NK-92 treated with Interleukin-12 subunit alpha and Interleukin-12 subunit beta, amount 100 ng/mL, for 24 hours (cell line): ENCODE data around the gene ICE1.
"Not testable (repeated sequence)": the region's sequence is repeated elsewhere in the genome, so short reads cannot be mapped to it uniquely, and the experiment has no call there.

Experiments used
- DNase-seq: peaks from one replicate; lab custom pipeline; 2025; lab: John Stamatoyannopoulos, UW

The ICE1 gene

DNA sequence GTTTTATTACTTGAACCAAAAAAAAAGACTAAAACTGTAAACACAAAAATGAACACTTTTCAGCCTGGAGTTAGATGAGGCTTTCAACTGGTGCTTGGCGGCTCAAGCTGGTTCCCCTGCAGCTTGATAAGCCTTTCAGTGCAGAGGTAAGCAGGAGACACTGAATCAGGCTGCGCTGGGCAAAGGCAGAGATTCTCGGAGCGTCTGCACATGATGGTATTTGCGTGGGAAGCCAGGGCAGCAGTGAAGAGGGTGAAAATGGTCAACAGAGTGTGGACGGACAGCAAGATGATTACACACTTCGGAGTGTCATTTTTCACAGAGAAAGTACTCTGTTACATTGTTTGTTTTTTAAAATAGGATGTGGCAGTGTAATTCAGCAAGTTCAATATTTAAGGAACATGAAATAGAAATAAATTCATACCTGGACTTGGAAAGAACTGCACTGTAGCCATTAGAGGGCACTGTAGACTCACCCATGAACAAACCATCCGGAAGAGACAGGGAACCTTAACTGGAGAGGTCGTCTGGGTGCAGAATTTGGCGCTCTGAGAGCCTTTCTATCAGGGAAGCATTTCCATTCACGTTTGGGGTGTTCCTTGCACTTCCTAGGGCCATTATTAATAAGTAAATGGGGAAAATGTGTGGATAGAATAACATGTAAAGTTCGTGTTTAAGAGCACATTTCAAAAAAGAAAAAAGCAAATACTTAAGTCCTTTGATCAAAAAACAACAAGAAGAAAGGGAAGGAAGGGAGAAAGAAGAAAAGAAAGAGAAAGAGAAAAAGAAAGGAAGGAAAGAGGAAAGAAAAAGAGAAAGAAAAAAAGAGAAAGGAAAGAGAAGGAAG lies 69.8 kb downstream of the ICE1 start:
- no peak for DNase-seq

DNA sequence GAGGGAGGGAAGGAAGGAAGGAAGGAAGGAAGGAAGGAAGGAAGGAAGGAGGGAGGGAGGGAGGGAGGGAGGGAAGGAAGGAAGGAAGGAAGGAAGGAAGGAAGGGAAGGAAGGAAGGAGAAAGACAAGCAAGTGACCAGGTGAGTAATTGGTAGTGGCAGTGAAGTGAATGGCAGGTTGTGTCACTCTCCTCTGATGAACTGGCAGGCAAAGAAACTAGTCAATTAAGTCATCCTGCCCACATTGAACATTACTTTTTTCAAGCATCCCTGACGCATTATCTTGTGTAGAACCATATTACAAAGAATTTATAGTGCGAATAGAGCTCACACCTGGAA lies 70.4 kb downstream of the ICE1 start:
- DNase-seq = not testable (repeated sequence)

DNA sequence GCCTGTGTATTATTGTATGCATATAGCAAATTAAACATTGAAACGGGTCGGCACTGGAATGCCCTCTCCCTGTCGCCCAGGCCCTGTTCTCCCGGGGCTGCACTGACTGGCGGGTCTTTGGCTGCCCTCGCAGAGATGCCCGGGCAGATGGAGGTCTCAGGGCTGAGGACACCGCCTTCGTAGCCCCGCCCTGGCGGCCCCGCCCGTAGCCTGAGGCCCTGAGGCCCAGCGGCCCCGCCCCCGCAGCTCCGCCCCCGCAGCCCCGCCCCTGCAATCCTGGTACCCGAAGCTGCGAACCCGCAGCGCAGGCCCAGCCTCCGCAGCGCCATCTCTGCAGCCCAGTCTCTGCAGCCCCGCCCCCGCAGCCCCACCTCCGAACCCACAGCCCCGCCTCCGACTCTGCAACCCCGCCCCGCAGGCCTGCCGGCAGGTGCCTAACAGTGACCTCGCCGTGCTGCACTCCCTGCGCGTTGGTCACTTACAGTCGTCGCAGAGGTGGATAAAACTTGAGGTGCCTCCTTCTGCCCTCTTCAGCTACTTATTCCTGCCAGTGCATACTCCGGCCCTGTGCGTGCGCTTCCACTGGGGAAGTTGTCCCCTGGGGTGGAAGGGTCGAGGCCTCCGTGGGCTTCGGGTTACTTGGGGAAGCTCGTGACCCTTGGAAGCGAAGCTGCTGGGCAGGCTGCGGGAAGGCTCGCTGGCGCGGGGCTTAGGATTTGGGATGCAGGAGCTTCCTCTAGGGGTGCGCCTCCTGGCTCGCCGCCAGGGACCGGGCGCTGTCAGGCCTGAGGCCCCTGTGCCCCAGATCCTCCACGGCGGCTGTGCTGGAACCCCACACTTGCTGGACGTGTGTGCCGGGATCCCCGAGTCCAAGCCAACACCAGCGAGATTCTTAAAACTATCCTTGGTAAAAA lies 72.3 kb downstream of the ICE1 start:
- no peak for DNase-seq

DNA sequence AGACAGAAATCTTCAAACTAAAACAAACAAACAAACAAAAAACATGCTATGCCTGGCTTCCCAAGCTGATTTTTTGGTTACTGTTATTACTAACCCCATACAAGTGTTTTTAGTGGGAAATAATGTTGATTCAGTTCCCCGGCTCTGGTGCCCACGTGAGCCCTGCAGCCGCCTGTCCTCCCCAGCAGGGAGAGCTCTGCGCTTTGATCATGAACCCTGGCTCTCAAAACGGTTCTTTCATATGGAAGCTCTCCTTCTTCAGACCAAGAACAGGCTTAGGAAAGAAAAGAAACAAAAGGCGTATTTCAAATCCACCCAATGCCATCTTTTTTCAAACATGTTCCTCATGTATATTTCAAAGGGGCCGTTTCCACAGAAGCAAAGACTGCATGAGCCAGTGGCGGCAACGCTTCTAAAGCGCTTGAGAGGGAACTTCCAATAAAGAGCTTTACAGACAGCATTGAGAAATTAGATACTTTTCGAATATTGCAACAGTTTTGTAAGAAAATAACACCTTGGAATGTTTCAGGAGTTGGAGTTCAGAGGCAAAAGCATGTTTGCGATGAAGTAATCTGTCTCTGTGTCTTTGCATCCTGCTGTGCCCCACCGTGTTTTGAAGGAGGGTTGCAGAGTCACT lies 74.8 kb downstream of the ICE1 start:
- no peak for DNase-seq

DNA sequence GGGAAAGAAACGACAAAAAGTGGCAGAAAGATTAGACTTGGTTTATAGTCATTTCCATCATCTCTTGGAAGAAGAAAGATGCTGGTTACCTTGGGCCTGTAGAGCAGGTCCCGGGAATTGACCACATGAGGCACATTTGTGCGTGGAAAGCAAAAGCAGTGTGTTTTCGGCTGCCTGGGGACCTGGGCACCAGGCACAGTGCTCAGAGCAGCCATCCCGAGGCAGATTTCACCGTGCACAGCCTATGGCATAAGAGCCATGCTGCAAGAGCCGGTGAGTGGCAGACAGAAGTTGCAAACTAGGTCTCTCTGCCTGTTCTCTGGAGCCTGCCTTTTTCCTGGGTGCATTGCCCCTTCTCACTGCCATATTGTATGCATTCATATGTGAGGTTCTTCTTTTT lies 77.0 kb downstream of the ICE1 start:
- DNase-seq = no peak

DNA sequence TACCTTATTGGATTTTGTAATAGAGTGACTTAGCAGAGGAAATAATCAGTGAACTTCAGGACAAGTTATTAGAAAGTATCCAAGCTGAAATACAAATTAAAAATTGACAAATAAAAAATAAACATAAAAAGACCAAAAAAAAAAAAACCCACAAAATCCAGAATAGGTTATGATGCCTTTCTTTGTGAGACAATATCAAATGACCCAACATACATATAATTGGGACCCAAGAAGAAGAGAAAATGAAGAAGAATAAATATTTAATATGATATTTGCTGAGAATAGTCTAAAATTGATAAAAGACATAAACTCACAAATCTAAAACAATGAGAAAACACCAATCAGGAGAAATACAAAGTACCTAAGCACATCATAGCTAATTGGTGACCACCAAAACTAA lies 81.8 kb downstream of the ICE1 start:
- DNase-seq = no peak

DNA sequence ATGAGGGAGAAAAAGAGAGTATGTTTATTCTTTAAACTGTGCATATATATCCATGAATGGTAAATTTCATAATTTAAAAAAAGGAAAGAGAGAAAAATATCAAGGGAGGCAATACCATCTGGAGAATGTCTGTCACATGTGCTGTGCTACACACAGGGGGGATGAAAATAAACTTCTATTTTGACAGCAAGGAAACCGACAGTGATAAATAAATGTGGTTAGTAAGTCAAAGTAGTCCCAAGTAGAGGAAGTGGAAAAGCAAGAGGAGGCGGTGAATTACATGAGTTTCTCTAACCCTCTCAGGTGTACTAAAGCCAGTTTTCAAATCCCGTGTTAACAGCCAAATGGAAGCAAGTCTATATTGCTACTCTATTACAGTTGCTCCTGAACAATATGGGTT lies 83.3 kb downstream of the ICE1 start:
- no peak for DNase-seq

DNA sequence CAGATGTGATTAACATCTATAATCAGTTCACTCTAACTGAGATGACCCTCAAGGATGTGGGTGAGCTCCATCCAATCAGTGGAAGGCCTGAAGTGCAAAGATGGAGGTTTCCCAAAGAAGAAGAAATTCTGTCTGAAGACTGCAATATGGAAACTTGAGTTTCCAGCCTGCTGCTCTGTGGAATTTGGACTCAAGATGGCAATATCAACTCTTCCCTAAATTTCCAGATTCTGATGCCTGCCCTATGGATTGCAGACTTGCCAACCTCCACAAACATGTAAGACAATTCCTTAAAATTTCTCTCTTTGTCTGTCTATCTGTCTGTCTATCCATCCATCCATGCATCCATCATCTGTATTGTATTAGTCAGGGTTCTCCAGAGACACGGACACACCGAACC lies 85.9 kb downstream of the ICE1 start:
- DNase-seq = no peak

DNA sequence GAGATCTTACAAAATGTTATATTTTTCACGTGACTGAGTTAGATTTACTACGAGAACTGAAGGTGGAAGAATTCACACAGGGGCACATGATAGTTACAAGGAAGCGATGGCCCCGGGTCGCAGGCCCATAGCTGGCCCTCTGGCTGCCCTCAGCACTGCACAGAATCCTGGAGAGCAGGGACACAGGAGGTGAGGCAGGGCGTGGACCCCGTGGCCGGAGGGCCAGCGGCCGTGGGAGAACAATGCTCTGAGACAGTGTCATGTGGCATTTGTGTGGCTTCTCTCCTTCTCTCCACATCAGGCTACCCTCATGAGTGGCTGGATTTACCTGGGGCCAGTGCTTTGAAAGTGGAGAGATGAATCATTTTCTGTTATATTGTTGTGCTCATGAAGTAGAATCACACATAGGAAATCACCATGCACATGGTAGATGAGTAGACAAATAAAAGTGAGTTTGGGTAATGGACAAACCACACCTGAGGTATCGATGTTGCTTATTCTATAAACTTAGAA lies 89.5 kb downstream of the ICE1 start:
- no peak for DNase-seq

DNA sequence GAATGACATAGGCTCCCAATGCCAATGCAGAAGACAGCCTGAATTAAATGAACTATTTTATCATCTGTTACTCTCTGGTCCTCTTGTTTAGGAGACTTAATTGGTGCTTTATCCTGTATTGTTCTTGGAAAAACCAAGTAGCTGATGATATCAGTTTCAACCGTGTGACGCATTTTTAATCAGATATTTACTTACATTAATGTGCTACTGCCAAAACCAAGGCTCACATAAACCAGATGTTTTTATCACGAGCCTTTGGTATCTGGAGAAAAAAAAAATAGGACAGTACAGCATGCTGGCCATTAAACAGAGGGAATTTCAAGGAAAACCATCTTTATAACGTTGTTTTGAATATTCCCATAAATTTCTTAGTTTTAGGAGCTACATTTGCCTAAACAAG lies 90.1 kb downstream of the ICE1 start:
- DNase-seq = no peak

DNA sequence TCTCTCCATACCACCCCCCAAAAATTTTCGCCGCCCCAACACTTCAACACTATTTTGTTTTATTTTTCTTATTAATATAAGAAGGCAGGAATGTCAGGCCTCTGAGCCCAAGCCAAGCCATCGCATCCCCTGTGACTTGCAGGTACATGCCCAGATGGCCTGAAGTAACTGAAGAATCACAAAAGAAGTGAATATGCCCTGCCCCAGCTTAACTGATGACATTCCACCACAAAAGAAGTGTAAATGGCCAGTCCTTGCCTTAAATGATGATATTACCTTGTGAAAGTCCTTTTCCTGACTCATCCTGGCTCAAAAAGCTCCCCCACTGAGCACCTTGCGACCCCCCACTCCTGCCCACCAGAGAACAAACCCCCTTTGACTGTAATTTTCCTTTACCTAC lies 98.1 kb downstream of the ICE1 start:
- not testable (repeated sequence) for DNase-seq

DNA sequence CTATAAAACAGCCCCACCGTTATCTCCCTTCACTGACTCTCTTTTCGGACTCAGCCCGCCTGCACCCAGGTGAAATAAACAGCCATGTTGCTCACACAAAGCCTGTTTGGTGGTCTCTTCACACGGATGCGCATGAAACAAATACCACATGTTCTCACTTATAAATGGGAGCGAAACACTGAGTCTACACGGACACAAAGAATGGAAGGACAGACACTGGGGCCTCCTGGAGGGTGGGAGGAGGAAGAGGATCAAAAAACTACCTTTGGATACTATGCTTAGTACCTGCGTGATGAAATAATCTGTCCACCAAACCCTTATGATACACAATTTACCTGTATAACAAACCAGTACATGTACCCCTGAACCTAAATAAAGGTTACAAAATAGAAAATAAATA lies 98.6 kb downstream of the ICE1 start:
- no peak for DNase-seq

DNA sequence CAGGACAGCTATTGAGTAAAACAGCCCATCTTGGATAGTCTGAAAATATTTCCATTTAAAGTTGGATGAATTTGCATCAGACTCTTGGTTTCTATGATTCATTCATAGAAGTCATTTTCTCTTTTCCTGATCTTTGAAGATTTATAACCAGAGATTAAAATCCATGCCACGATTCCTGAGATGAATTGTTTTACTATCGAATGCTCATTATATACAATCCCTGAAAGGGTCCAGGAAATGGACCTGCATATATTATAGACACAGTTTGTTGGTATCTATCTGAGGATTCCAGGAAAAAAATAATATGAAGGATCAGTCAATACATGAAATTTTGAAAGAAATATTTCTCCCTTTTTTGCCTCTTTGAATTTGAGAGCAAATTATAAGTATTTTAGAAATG lies 99.0 kb downstream of the ICE1 start:
- no peak for DNase-seq

DNA sequence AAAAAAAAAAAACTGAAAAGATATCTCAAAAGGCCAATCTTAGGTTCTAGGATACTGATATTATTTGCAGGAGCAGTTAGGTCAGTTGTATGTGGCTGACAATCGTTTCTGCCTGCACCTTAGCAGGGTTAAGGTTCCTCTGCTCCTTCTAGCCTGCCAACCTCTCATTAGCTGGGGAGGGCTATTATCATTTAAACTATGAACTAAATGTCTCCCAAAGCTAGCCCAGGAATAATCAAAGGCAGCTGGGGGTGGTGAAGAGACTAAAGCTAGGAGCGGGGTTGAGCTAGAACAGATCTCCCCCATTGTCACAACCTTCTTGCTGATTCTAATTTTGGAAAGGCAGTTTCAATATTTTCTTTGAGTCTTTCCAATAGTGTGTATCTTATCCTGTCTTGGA lies 99.9 kb downstream of the ICE1 start:
- DNase-seq = no peak

DNA sequence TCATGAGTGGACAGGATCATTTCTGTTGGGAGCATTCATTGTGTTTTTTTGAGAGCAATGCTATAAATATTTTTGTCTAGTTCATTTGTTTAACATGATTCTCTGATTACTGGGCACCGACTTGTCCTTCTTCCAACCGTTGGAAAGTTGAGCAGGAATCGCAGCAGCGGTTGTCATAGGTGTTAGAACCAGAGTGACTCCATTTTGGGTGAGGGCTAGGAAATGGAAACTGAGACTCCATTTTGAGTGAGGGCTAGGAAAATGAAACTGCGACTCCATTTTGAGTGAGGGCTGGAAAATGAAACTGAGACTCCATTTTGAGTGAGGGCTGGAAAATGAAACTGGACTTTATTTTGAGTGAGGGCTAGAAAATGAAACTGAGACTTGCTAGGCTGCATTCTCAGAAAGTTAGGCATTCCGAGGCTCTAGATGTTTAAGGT lies 100.6 kb downstream of the ICE1 start:
- DNase-seq = no peak

DNA sequence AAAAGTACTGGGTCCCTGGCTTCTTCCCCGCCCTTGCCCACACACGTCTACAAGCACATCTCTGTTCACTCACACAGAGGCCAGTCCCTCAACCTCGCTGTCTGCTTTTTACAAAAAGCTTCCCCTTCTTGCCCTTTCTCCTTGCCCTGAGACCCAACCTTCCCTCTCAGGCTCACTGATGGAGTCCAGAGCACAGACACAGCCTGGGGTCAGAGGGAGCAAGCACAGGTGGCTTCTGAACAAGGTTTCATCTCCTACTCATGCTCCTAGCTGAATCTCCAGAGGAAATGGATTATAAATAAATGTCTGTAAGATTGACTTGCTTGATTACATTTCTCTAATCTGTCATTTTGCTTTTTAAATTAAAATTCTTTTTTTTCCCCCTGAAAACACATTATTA lies 101.8 kb downstream of the ICE1 start:
- no peak for DNase-seq

DNA sequence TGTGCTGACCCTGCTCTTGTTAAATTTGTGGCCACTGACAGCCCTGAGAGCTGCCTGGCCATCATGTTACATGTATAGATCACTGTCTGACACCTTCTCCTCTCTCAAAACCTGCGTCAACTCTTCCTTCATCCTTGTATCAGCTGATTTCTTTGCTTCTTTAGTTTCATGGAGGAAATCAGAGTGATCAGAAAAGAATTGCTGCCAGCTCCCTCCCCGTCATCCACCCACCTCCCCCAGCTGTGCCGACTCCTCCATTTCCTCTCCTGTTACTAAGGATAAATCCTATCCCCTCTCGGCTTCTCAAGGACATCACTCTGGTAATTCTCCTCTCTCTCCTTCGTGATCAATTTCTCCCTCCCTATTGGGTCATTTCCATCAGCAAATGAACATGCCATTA lies 108.9 kb downstream of the ICE1 start:
- DNase-seq = no peak

DNA sequence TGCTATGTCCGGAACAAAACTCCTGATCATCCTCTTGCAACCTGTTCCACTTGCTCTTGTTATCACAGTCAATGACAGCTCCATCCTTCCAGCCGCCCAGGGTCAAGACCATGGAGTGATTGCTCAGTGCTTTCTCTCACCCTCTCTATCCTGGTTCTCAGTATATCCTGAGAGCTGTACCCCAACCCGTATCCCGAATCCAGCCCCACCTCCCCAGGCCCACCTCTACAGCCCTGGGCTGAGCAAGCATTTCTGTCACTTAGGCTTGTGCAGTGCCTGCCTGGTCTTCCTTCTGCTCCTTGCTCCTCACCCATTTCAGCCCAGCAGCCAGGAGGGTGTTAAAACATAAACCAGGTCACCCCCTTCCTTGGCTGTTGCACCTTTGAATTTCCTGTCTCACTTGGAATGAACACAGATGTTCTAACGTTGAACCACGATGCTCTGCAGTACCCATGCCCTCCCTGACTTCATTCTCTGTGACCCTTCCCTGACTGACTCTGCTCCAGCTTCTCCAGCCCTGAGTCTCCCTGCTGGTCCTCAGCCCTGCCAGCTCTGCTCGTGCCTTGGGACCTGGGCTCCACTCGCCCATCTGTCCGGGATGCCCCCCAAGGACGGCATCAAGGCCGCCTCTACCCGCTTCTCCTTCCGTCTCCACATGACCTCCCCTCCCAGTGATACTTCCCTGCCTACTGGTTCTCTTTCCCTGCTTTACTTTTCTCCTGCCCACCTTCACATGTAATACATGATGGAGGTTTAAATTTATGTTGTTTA lies 110.0 kb downstream of the ICE1 start:
- DNase-seq = no peak

DNA sequence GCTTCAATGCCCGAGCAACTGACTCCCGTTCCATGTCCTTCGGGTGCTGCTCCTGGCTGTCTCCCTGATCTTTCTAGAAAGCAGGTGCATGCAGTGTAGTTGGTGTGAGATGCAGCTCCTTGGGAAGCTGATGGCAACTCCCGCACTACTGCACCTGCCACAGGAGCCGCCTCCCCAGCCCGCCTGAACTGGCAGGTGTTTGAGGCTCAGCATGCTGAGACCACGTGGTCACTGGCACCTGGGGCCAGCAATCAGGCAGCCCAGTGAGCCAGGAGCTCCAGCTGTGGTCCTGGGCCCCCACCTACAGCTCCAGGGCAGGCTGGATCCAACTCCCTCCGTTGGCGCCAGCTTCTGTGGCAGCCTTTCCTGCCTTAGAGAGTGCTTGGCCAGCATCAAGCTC lies 111.5 kb downstream of the ICE1 start:
- no peak for DNase-seq

DNA sequence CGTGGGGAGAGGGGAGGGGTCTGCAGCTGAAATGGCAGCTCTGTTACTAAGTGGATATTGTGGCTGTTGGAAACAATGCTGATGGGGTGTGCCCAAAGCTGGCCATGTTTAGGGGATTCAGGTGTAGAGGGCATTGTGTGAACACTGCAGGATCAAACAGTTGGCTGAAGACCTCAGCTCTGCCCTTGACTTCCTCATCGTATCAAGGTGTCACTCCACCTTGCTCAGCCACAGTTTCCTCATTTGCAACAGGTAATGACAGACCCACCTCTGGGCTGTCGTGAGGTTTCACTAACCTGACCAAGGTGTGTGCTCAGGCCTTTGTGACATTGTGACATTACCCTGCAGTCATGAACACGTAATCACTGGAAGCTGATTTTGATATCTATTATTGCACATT lies 111.9 kb downstream of the ICE1 start:
- no peak for DNase-seq

DNA sequence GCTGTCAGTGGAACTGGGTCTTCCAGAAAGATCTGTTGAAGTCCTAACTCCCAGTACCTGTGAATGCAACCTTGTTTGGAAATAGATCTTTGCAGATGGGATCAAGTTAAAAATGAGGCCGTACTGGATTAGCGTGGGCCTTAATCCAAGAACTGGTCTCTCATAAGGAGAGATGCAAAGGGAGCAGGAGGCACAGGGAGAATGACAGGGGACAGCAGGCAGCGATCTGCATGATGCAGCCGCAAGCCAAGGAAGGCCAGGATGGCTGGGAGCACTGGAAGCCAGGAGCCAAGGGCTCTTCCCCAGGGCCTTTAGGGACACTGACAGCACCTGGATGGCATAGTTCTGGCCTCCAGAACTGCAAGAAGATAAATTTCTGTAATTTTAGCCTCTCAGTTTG lies 114.4 kb downstream of the ICE1 start:
- DNase-seq = no peak

DNA sequence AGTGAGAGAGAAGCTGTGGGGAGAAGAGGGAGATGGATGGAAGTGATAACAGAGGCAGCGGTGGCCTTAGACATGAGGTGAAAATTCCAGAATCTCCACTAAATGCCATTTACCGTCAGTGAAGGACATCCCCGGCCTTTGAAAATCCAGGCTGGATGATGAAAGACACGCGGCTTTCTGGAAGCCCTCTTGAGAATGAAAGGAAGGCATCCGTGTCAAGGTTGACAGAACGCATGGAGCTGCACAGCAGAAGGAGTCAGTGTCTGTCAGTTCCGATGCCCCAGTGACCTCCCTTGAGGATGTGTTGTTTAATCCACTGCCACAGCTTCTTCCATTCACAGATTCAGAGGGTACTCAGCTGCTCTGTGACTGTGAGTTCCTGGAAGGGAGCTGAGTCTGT lies 114.9 kb downstream of the ICE1 start:
- no peak for DNase-seq
